Ascending aorta (tissue), 2 donors: ENCODE data around the gene TSPAN3. TPM values are rescaled to one million over a fixed set of nuclear protein-coding genes. Genes with fewer than 3 reads are reported as not detected.

Source experiments
- DNase-seq, 2 donors: peaks; one replicate each; pipeline ENCODE4 v3.0.0-alpha.2; 2019; ENCODE audit warnings: low spot score in 2 of 2
- H3K27ac ChIP-seq, 2 donors: fragments of 200-600 bp; sonication (generic); one replicate each; pipeline ENCODE4 v1.5.1; 2016 to 2017; ENCODE audit warnings: mild to moderate bottlenecking in 1 of 2
- H3K27me3 ChIP-seq: fragments of 200-600 bp; sonication (generic); one replicate; pipeline ENCODE4 v1.5.1; 2017
- H3K36me3 ChIP-seq, 2 donors: fragments of 200-600 bp; sonication (generic); one replicate each; pipeline ENCODE4 v1.5.1; 2016
- H3K4me1 ChIP-seq, 2 donors: fragments of 200-600 bp; sonication (generic); one replicate each; pipeline ENCODE4 v1.5.1; 2016 to 2017; ENCODE audit warnings: mild to moderate bottlenecking in 1 of 2
- H3K4me3 ChIP-seq, 2 donors: fragments of 200-600 bp; sonication (generic); one replicate each; pipeline ENCODE4 v1.5.1; 2016 to 2017; ENCODE audit warnings: mild to moderate bottlenecking in 1 of 2
- H3K9me3 ChIP-seq, 2 donors: fragments of 200-600 bp; sonication (generic); one replicate each; pipeline ENCODE4 v1.5.1; 2016
- intact Hi-C: fragments of 100-400 bp; cut with DNase I; formaldehyde crosslinking; loops from one replicate; pipeline ENCODE4 v1.15.1; 2023
- total RNA-seq: library from RNA; depleted of rRNA; stranded (reverse); fragments of >200 nt; gene quantifications from one replicate; pipeline ENCODE4 v1.1.0, GENCODE V29; 2016
- TF ChIP-seq, protein P1 (sequence below), 3 experiments: fragments of 200-600 bp in 2 of 3; fragments of 450-650 bp in 1 of 3; sonication (generic) in 2 of 3; IDR thresholded peaks; one replicate each; pipeline ENCODE4 v1.5.1; 2016 to 2019; ENCODE audit warnings: antibody characterized with exemption in 3 of 3, mild to moderate bottlenecking in 1 of 3, moderate library complexity in 1 of 3

The TSPAN3 gene
- total RNA-seq, 1 donor from 2014 or later = 98.2 TPM

DNA sequence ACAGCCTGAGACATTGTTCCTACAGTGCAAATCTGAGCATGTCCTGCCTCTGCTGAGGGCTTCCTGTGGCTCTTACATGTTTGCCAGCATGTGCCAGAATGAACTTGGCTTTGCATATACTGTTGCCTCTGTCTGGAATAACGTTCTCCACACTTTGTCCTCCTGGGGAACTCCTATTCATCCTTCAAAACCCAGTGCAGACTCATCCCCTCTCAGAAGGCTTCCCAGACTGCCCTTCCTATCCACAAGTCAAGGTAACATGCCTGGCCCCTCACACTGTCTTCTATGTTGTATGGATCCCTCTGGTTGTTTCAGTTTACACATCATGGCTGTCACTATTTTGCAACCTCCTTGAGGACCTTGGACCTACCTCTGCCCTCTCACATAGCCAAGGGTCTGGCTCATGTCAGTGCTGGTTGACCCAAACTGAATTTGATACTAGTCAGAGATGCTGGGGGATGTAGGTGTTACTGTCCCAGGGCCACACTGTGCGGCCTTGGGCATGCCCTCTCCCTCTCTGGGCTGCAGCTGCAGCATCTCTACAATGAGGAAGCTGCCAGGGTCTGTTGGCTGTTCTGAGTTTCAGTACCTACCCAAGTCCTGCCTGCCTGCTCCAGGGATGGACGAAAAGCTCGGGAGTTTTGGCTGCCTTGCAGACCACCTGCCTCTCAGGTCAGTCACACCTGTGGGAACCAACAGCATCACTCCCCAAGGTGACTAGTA, 29.0 kb upstream of the TSPAN3 start:
- H3K27ac ChIP-seq = no peak overlapping the region
- no peaks in the 10 kb centered on the region for H3K4me1 ChIP-seq
- intact Hi-C loops = no loop called here
- no peaks in the 10 kb centered on the region for H3K36me3 ChIP-seq
- TF ChIP-seq, protein P1, sequence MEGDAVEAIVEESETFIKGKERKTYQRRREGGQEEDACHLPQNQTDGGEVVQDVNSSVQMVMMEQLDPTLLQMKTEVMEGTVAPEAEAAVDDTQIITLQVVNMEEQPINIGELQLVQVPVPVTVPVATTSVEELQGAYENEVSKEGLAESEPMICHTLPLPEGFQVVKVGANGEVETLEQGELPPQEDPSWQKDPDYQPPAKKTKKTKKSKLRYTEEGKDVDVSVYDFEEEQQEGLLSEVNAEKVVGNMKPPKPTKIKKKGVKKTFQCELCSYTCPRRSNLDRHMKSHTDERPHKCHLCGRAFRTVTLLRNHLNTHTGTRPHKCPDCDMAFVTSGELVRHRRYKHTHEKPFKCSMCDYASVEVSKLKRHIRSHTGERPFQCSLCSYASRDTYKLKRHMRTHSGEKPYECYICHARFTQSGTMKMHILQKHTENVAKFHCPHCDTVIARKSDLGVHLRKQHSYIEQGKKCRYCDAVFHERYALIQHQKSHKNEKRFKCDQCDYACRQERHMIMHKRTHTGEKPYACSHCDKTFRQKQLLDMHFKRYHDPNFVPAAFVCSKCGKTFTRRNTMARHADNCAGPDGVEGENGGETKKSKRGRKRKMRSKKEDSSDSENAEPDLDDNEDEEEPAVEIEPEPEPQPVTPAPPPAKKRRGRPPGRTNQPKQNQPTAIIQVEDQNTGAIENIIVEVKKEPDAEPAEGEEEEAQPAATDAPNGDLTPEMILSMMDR (IDR thresholded peaks at IDR 0.05) = no peak
- H3K27me3 ChIP-seq = no peaks in the 10 kb centered on the region
- H3K9me3 ChIP-seq = no peaks in the 10 kb centered on the region
- DNase-seq = peak in 1 of 2 donors; percentile 22
- H3K4me3 ChIP-seq = no peak overlapping the region

DNA sequence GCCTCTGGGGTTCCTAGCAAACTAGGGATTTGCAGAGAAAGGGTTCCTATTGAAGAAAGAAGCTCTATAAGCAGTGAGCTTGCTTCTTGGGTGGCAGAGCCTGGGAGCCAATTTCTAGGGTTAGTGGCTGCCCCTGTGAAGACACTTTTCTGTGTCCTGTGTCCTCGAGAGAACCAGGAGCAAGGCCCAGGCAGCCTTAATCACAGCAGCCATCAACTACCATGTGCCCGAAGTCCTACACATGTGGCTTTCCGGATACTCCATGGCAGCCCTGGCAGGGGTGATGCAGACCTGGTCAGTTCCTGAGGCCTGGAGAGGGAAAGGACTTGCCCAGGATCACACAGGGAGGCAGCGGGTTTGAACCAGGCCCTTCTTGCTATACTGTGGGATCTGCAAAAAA, 27.7 kb upstream of the TSPAN3 start:
- Histone ChIP-seq H3K27ac (no peak overlapping the region), H3K36me3 (no peaks in the 10 kb centered on the region), H3K27me3 (no peaks in the 10 kb centered on the region), H3K4me3 (no peak overlapping the region), H3K4me1 (no peaks in the 10 kb centered on the region), H3K9me3 (no peaks in the 10 kb centered on the region)
- TF ChIP-seq, protein P1 (IDR thresholded peaks at IDR 0.05) = no peak
- peak in 1 of 2 donors; percentile 38 for DNase-seq
- intact Hi-C loops = no loop called here

DNA sequence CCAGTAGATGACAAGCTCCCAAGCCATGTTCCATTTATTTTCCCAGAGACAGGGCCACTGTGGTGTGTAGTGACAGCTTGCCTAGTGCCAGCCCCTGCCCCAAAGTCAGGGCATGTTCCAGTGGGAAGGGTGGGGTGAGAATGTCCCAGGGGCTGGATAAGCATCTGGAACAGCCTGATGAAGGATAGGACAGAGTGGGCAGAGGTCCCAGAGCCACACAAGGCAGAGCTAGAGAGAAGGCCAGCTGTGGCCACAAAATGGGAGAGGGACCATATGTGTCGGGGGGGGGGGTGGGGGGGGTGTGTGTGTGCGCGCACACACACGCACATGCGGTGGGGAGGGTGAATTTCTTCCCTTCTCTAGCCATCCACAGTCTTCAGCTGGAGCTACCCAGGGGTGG, 27.0 kb upstream of the TSPAN3 start:
- TF ChIP-seq, protein P1 (IDR thresholded peaks at IDR 0.05) = no peak
- Histone ChIP-seq H3K27me3 (no peaks in the 10 kb centered on the region), H3K4me1 (no peaks in the 10 kb centered on the region), H3K9me3 (no peaks in the 10 kb centered on the region), H3K27ac (no peak overlapping the region), H3K36me3 (no peaks in the 10 kb centered on the region), H3K4me3 (no peak overlapping the region)
- intact Hi-C loops = no loop called here
- peak in 1 of 2 donors; percentile 11 for DNase-seq

DNA sequence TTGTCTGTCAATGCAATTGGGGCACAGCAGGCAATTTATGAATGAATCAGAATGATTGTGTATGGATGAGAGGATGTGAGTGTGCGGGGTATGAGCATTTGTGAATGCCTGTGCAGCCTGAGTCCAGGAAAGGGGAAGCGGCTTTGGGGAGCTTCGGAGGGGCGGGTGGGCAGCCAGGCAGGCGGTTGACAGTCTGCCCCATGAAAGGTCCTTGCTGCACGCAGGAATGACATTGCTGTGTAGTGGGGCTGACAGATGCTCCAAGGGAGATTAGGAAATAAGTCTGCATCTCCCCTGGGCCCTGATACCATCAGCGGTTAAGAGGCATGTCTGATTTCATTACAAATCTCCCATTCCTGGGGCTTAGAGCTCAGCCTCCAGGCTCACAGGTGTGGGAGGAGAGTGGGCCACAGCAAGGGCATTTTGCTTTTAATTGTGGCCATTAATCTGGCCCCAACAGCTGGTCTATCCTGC, 26.4 kb upstream of the TSPAN3 start:
- H3K27me3 ChIP-seq = no peaks in the 10 kb centered on the region
- no peak overlapping the region for H3K4me3 ChIP-seq
- TF ChIP-seq, protein P1 (IDR thresholded peaks at IDR 0.05) = no peak
- H3K4me1 ChIP-seq = no peaks in the 10 kb centered on the region
- intact Hi-C loops = no loop called here
- peak in 1 of 2 donors; percentile 13 for DNase-seq
- H3K27ac ChIP-seq = no peak overlapping the region
- H3K9me3 ChIP-seq = no peaks in the 10 kb centered on the region
- no peaks in the 10 kb centered on the region for H3K36me3 ChIP-seq

DNA sequence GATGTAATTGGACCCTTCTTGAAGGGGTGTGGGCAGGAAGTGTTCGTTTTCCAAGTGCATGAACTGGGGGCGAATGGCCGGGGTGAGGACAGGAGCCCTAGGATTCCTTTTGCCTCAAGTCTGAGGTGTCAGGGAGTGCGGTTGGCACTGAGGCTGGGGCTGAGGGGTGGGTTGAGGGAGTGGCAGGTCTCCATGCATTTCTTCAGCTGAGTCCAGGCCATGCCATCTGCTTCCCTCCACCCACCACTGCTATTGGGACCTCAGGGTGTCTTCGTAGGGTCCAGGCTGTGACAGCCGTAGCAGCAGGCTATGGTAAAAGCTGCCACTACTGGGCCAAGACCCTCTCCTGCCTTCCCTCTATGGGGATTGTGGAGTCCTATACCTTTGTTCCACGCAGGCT, 25.6 kb upstream of the TSPAN3 start:
- Histone ChIP-seq H3K27ac (no peak overlapping the region), H3K27me3 (no peaks in the 10 kb centered on the region), H3K4me3 (no peak overlapping the region), H3K36me3 (no peaks in the 10 kb centered on the region), H3K4me1 (no peaks in the 10 kb centered on the region), H3K9me3 (no peaks in the 10 kb centered on the region)
- TF ChIP-seq, protein P1 (IDR thresholded peaks at IDR 0.05) = no peak
- intact Hi-C loops = no loop called here
- DNase-seq = peak in 1 of 2 donors; percentile 50
